ENCODE data around the gene COMMD6. TPM values are rescaled to one million over a fixed set of nuclear protein-coding genes. Genes with fewer than 3 reads are reported as not detected.

Gene COMMD6
- total and polyA plus RNA-seq, 2 of the 13 experiments (the other 11 are each of a cell fraction or from before 2014, with no cell fraction given): 97.0 to 164 TPM

GRCh38 chr13:75507027-75508001 is 30.3 kb downstream of the COMMD6 start (continued):
- TF ChIP-seq ZNF318 (CRISPR knock-in tag; IDR thresholded peaks at IDR 0.05) (no peak), LRRFIP1 (CRISPR knock-in tag; conservative IDR thresholded peaks at IDR 0.05) (no peak), GABPA (IDR thresholded peaks at IDR 0.05; ENCODE audit: low read depth, low read length) (no peak), GABPA (CRISPR knock-in tag; IDR thresholded peaks at IDR 0.05; ENCODE audit: low read depth) (no peak), ZMYM2 (CRISPR knock-in tag; IDR thresholded peaks at IDR 0.05) (no peak), MXI1 (IDR thresholded peaks at IDR 0.05; ENCODE audit: borderline replicate concordance, low read depth, low read length) (no peak), ZSCAN25 (CRISPR knock-in tag; IDR thresholded peaks at IDR 0.05) (no peak), EED (CRISPR knock-in tag; IDR thresholded peaks at IDR 0.05) (no peak), ZSCAN22 (CRISPR knock-in tag; IDR thresholded peaks at IDR 0.05) (no peak), FOXP1 (IDR thresholded peaks at IDR 0.05) (no peak), FOXP1 (CRISPR knock-in tag; IDR thresholded peaks at IDR 0.05) (no peak), RCOR2 (CRISPR knock-in tag; IDR thresholded peaks at IDR 0.05) (no peak), ARNTL (CRISPR knock-in tag; IDR thresholded peaks at IDR 0.05) (no peak), ZBTB34 (CRISPR knock-in tag; IDR thresholded peaks at IDR 0.05) (no peak), ZFP37 (CRISPR knock-in tag; IDR thresholded peaks at IDR 0.05; ENCODE audit: borderline replicate concordance) (no peak)
- TF ChIP-seq, protein P1, sequence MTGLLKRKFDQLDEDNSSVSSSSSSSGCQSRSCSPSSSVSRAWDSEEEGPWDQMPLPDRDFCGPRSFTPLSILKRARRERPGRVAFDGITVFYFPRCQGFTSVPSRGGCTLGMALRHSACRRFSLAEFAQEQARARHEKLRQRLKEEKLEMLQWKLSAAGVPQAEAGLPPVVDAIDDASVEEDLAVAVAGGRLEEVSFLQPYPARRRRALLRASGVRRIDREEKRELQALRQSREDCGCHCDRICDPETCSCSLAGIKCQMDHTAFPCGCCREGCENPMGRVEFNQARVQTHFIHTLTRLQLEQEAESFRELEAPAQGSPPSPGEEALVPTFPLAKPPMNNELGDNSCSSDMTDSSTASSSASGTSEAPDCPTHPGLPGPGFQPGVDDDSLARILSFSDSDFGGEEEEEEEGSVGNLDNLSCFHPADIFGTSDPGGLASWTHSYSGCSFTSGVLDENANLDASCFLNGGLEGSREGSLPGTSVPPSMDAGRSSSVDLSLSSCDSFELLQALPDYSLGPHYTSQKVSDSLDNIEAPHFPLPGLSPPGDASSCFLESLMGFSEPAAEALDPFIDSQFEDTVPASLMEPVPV (CRISPR knock-in tag; IDR thresholded peaks at IDR 0.05): peak; percentile 31; the same call in 1 of the 2 replicates

All from HepG2 (cell line).